ENCODE results near the gene GPR173. TPM values are rescaled to one million over a fixed set of nuclear protein-coding genes. Genes with fewer than 3 reads are reported as not detected.

The GPR173 gene
- total and polyA plus RNA-seq, 2 of the 8 experiments (the other 6 are each of a cell fraction or from before 2014, with no cell fraction given), result 7.0 to 11.3 TPM

GRCh38 chrX:53089925-53090324, 41.3 kb downstream of the GPR173 start:
- H4K5ac ChIP-seq (ENCODE audit: insufficient read length, low read depth, low read length), result no peak overlapping the region

More at GRCh38 chrX:53089925-53090324, 41.3 kb downstream of the GPR173 start:
- Histone ChIP-seq H3K56ac (replicated peaks; ENCODE audit: insufficient read length, low read depth, low read length) (no peak overlapping the region), H4K8ac (ENCODE audit: extremely low read depth, insufficient read depth, low read length) (no peak overlapping the region), H3K79me2 (ENCODE audit: control insufficient read depth in 1 of 2, insufficient read depth in 2 of 2, low read length in 2 of 2) (peaks cover 0 to 2% of the 10 kb centered on the region in 2 experiments; a peak in 2 of 4 replicates), H3K4ac (replicated peaks; ENCODE audit: insufficient read length, low read depth, low read length) (no peak overlapping the region), H2BK15ac (ENCODE audit: low read length) (no peak overlapping the region), H3K4me2 (ENCODE audit: insufficient read depth in 1 of 2, low read depth in 2 of 2, low read length in 2 of 2) (no peak overlapping the region), H2BK5ac (ENCODE audit: low read depth, low read length) (no peak overlapping the region), H2BK120ac (replicated peaks; ENCODE audit: low read depth, low read length) (no peak overlapping the region), H2BK20ac (ENCODE audit: low read length) (no peak overlapping the region), H3K4me1 (replicated peaks in 1 of 4; ENCODE audit: control insufficient read depth in 3 of 4, insufficient read depth in 4 of 4, low read length in 3 of 4) (peaks cover 0 to 2% (median under 1%) of the 10 kb centered on the region in 4 experiments; a peak in 2 of 7 replicates), H3K23ac (ENCODE audit: insufficient read length) (no peak overlapping the region), H2AK5ac (ENCODE audit: low read depth, low read length) (no peak overlapping the region), H3K14ac (ENCODE audit: insufficient read length) (no peak overlapping the region), H3K9me3 (ENCODE audit: insufficient read depth in 2 of 2, low read depth in 1 of 2, low read length in 1 of 2) (no peaks in the 10 kb centered on the region), H3K4me3 (ENCODE audit: extremely low read depth in 1 of 4, insufficient read depth in 2 of 4, low read depth in 3 of 4, low read length in 4 of 4) (no peak overlapping the region), H3K36me3 (ENCODE audit: control insufficient read depth in 2 of 4, insufficient read depth in 4 of 4, low read length in 3 of 4) (peaks cover 4 to 24% (median 12%) of the 10 kb centered on the region in 4 experiments; a peak in 7 of 8 replicates), H3K23me2 (ENCODE audit: low read depth, low read length) (peaks cover 3% of the 10 kb centered on the region; the same call in 1 of the 2 replicates), H2BK12ac (ENCODE audit: low read depth, low read length) (no peak overlapping the region), H3K9ac (replicated peaks in 1 of 4; ENCODE audit: extremely low read depth in 1 of 4, low read depth in 3 of 4, low read length in 3 of 4) (no peak overlapping the region), H2AFZ (ENCODE audit: low read length) (no peak overlapping the region), H3K79me1 (ENCODE audit: low read depth, low read length) (no peaks in the 10 kb centered on the region), H4K20me1 (replicated peaks in 1 of 2; ENCODE audit: control insufficient read depth in 1 of 2, insufficient read depth in 2 of 2, low read length in 2 of 2) (no peaks in the 10 kb centered on the region), H3K27ac (ENCODE audit: low read depth, low read length) (no peak overlapping the region), H3K27me3 (replicated peaks in 1 of 4; ENCODE audit: control insufficient read depth in 3 of 4, extremely low read depth in 1 of 4, insufficient read depth in 3 of 4, low read length in 3 of 4) (no peaks in the 10 kb centered on the region), H4K91ac (replicated peaks; ENCODE audit: insufficient read length, low read length) (no peak overlapping the region), H3K18ac (ENCODE audit: extremely low read depth, low read length) (no peak overlapping the region)
- POLR2A ChIA-PET (ENCODE audit: partially characterized antibody), result interaction anchor here (1.4 kb wide), 1 partner anchor 17 kb away, joined by 3 read pairs; no protein-coding TSS in a partner anchor
- no peak for FAIRE-seq
- DNase-seq (ENCODE audit: low read depth in 1 of 2, low spot score in 2 of 2), result no peak
- no peak for TF ChIP-seq NRF1 (IDR thresholded peaks at IDR 0.05; ENCODE audit: low read depth, low read length)
- no peak for TF ChIP-seq PHF8 (conservative IDR thresholded peaks at IDR 0.05; ENCODE audit: low read depth, low read length)
- no peak for TF ChIP-seq SUZ12 (IDR thresholded peaks at IDR 0.05; ENCODE audit: low read length)
- no peak for TF ChIP-seq TCF12 (IDR thresholded peaks at IDR 0.05; ENCODE audit: low read depth, low read length)
- TF ChIP-seq RAD21 (IDR thresholded peaks at IDR 0.05 in 1 of 2, conservative IDR thresholded peaks at IDR 0.05 in 1 of 2; ENCODE audit: low read depth in 2 of 2, low read length in 2 of 2), result no peak
- no peak for TF ChIP-seq TAF7 (optimal IDR thresholded peaks at IDR 0.05; ENCODE audit: borderline replicate concordance, low read depth, low read length)
- TF ChIP-seq E2F6 (IDR thresholded peaks at IDR 0.05), result no peak
- CTCF ChIA-PET (ENCODE audit: partially characterized antibody), result interaction anchor here (1.2 to 2.1 kb wide), 4 partner anchors 18 to 93 kb away, joined by 3 to 7 read pairs (median 4); no protein-coding TSS in a partner anchor
- 94% methylated on average over 2 of the region's 2 CpGs; no CpG with 5 or more reads in 1 of the 2 experiments for WGBS, 2 experiments (ENCODE audit: extremely low coverage in 1 of 2, insufficient coverage in 1 of 2, insufficient read length in 1 of 2, insufficient replicate concordance in 2 of 2, low coverage in 1 of 2, low lambda C conversion rate in 2 of 2, missing lambda C conversion rate in 1 of 2)
